ENCODE measurements around the gene SLC9A7. TPM values are rescaled to one million over a fixed set of nuclear protein-coding genes. Genes with fewer than 3 reads are reported as not detected.
A peak's percentile ranks its signal among the peaks of the same experiment; 100 is the strongest.

Gene SLC9A7
- total RNA-seq, 2 experiments from 2014 or later, result 16.9 to 17.0 TPM

GRCh38 chrX:46648660-46649059, 110.3 kb downstream of the SLC9A7 start:
- Mint-ChIP-seq H3K4me1 (ENCODE audit: low read depth) (no peaks in the 10 kb centered on the region), H3K36me3 (ENCODE audit: low read depth) (peaks cover 5% of the 10 kb centered on the region), H3K27me3 (no peaks in the 10 kb centered on the region), H3K9me3 (no peaks in the 10 kb centered on the region), H3K27ac (no peak overlapping the region), H3K4me3 (no peak overlapping the region)
- TF ChIP-seq CTCF (IDR thresholded peaks at IDR 0.05), result no peak
- ATAC-seq (no peak), DNase-seq (no peak)
- CTCF ChIA-PET, result no interaction called here
- intact Hi-C loops (cut with micrococcal nuclease), result no loop called here
- POLR2A ChIA-PET, result no interaction called here

GRCh38 chrX:46647251-46647650, 111.7 kb downstream of the SLC9A7 start:
- no peak for ATAC-seq
- no peak for TF ChIP-seq CTCF (IDR thresholded peaks at IDR 0.05)
- Mint-ChIP-seq H3K4me1 (ENCODE audit: low read depth) (peaks cover under 1% of the 10 kb centered on the region), H3K27me3 (no peaks in the 10 kb centered on the region), H3K27ac (no peak overlapping the region), H3K4me3 (no peak overlapping the region), H3K9me3 (no peaks in the 10 kb centered on the region), H3K36me3 (ENCODE audit: low read depth) (peaks cover 8% of the 10 kb centered on the region)
- no peak for DNase-seq
- intact Hi-C loops (cut with micrococcal nuclease), result no loop called here
- CTCF ChIA-PET, result no interaction called here
- POLR2A ChIA-PET, result no interaction called here

GRCh38 chrX:46645614-46646013, 113.3 kb downstream of the SLC9A7 start:
- Mint-ChIP-seq H3K27ac (no peak overlapping the region), H3K36me3 (ENCODE audit: low read depth) (peaks cover 12% of the 10 kb centered on the region), H3K9me3 (no peaks in the 10 kb centered on the region), H3K4me1 (ENCODE audit: low read depth) (peaks cover 6% of the 10 kb centered on the region), H3K4me3 (no peak overlapping the region), H3K27me3 (no peaks in the 10 kb centered on the region)
- DNase-seq, result no peak
- no peak for TF ChIP-seq CTCF (IDR thresholded peaks at IDR 0.05)
- intact Hi-C loops (cut with micrococcal nuclease), result no loop called here
- ChIA-PET CTCF (no interaction called here), POLR2A (no interaction called here)
- no peak for ATAC-seq

GRCh38 chrX:46643636-46644035, 115.3 kb downstream of the SLC9A7 start:
- no peak for DNase-seq
- H3K4me3 Mint-ChIP-seq, result no peak overlapping the region
- H3K27ac Mint-ChIP-seq, result no peak overlapping the region
- H3K4me1 Mint-ChIP-seq (ENCODE audit: low read depth), result peaks cover 7% of the 10 kb centered on the region
- H3K36me3 Mint-ChIP-seq (ENCODE audit: low read depth), result peaks cover 14% of the 10 kb centered on the region
- no peaks in the 10 kb centered on the region for H3K9me3 Mint-ChIP-seq
- no peaks in the 10 kb centered on the region for H3K27me3 Mint-ChIP-seq
- intact Hi-C loops (cut with micrococcal nuclease), result no loop called here
- CTCF ChIA-PET, result no interaction called here
- POLR2A ChIA-PET, result no interaction called here
- no peak for ATAC-seq
- no peak for TF ChIP-seq CTCF (IDR thresholded peaks at IDR 0.05)

GRCh38 chrX:46642145-46642544, 116.8 kb downstream of the SLC9A7 start:
- Mint-ChIP-seq H3K4me1 (ENCODE audit: low read depth) (peaks cover 21% of the 10 kb centered on the region), H3K4me3 (no peak overlapping the region), H3K27ac (no peak overlapping the region), H3K27me3 (no peaks in the 10 kb centered on the region), H3K9me3 (no peaks in the 10 kb centered on the region), H3K36me3 (ENCODE audit: low read depth) (peaks cover 10% of the 10 kb centered on the region)
- ChIA-PET CTCF (interaction anchor here (1.2 to 1.6 kb wide), 6 partner anchors 44 to 261 kb away, joined by 3 to 7 read pairs (median 4); no protein-coding TSS in a partner anchor), POLR2A (no interaction called here)
- intact Hi-C loops (cut with micrococcal nuclease), result no loop called here
- DNase-seq (no peak), ATAC-seq (peak; percentile 64)
- peak; percentile 34 for TF ChIP-seq CTCF (IDR thresholded peaks at IDR 0.05)

Measured in activated CD8-positive, alpha-beta T cell treated with anti-CD3 and anti-CD28 coated beads for 36 hours (primary cell).